ENCODE measurements around the gene MYOZ3. TPM values are rescaled to one million over a fixed set of nuclear protein-coding genes. Genes with fewer than 3 reads are reported as not detected.

MYOZ3 gene
- total RNA-seq, 1 experiment from 2014 or later, result not detected

- no peak for DNase-seq (ENCODE audit: low spot score)
- in situ Hi-C loops (cut with HindIII; ENCODE audit: low sequenced_read_pairs), result no loop called here
Observed at GRCh38 chr5:150625831-150626746, 35.0 kb upstream of the MYOZ3 start.

GRCh38 chr5:150626853-150627276, 34.2 kb upstream of the MYOZ3 start:
- in situ Hi-C loops (cut with HindIII; ENCODE audit: low sequenced_read_pairs), result no loop called here
- DNase-seq (ENCODE audit: low spot score), result no peak

GRCh38 chr5:150627731-150628545, 33.1 kb upstream of the MYOZ3 start:
- no peak for DNase-seq (ENCODE audit: low spot score)
- in situ Hi-C loops (cut with HindIII; ENCODE audit: low sequenced_read_pairs), result no loop called here

GRCh38 chr5:150628936-150629485, 32.0 kb upstream of the MYOZ3 start:
- in situ Hi-C loops (cut with HindIII; ENCODE audit: low sequenced_read_pairs), result no loop called here
- DNase-seq (ENCODE audit: low spot score), result no peak

GRCh38 chr5:150630016-150630415, 31.0 kb upstream of the MYOZ3 start:
- in situ Hi-C loops (cut with HindIII; ENCODE audit: low sequenced_read_pairs), result no loop called here
- no peak for DNase-seq (ENCODE audit: low spot score)

- in situ Hi-C loops (cut with HindIII; ENCODE audit: low sequenced_read_pairs), result no loop called here
Observed at GRCh38 chr5:150630461-150631325, 30.4 kb upstream of the MYOZ3 start.

GRCh38 chr5:150631326-150631701, 29.7 kb upstream of the MYOZ3 start:
- DNase-seq (ENCODE audit: low spot score), result no peak
- in situ Hi-C loops (cut with HindIII; ENCODE audit: low sequenced_read_pairs), result no loop called here

More at GRCh38 chr5:150630461-150631325, 30.4 kb upstream of the MYOZ3 start:
- DNase-seq (ENCODE audit: low spot score), result no peak

- in situ Hi-C loops (cut with HindIII; ENCODE audit: low sequenced_read_pairs), result no loop called here
- DNase-seq (ENCODE audit: low spot score), result no peak
Observed at GRCh38 chr5:150632305-150633160, 28.5 kb upstream of the MYOZ3 start.

GRCh38 chr5:150633429-150633828, 27.6 kb upstream of the MYOZ3 start:
- DNase-seq (ENCODE audit: low spot score), result no peak
- in situ Hi-C loops (cut with HindIII; ENCODE audit: low sequenced_read_pairs), result no loop called here

GRCh38 chr5:150636391-150637244, 24.4 kb upstream of the MYOZ3 start:
- in situ Hi-C loops (cut with HindIII; ENCODE audit: low sequenced_read_pairs), result no loop called here
- DNase-seq (ENCODE audit: low spot score), result no peak

GRCh38 chr5:150637245-150638052, 23.6 kb upstream of the MYOZ3 start:
- DNase-seq (ENCODE audit: low spot score), result no peak
- in situ Hi-C loops (cut with HindIII; ENCODE audit: low sequenced_read_pairs), result no loop called here

GRCh38 chr5:150638053-150638444, 23.0 kb upstream of the MYOZ3 start:
- in situ Hi-C loops (cut with HindIII; ENCODE audit: low sequenced_read_pairs), result no loop called here
- no peak for DNase-seq (ENCODE audit: low spot score)

- DNase-seq (ENCODE audit: low spot score), result no peak
- in situ Hi-C loops (cut with HindIII; ENCODE audit: low sequenced_read_pairs), result no loop called here
Observed at GRCh38 chr5:150638488-150639376, 22.3 kb upstream of the MYOZ3 start.

GRCh38 chr5:150639377-150639692, 21.7 kb upstream of the MYOZ3 start:
- no peak for DNase-seq (ENCODE audit: low spot score)
- in situ Hi-C loops (cut with HindIII; ENCODE audit: low sequenced_read_pairs), result no loop called here

GRCh38 chr5:150639751-150640150, 21.3 kb upstream of the MYOZ3 start:
- in situ Hi-C loops (cut with HindIII; ENCODE audit: low sequenced_read_pairs), result no loop called here
- no peak for DNase-seq (ENCODE audit: low spot score)
